ENCODE results near the gene PHACTR3. TPM values are rescaled to one million over a fixed set of nuclear protein-coding genes. Genes with fewer than 3 reads are reported as not detected.

Gene PHACTR3
- total RNA-seq, 1 donor from 2014 or later = 0.14 TPM

- Mint-ChIP-seq H3K36me3 (ENCODE audit: low read depth, unreplicated experiment) (no peaks in the 10 kb centered on the region), H3K27ac (ENCODE audit: unreplicated experiment) (no peak overlapping the region), H3K4me3 (ENCODE audit: unreplicated experiment) (no peak overlapping the region), H3K9me3 (ENCODE audit: unreplicated experiment) (no peaks in the 10 kb centered on the region), H3K27me3 (ENCODE audit: low read depth, unreplicated experiment) (peaks cover 39% of the 10 kb centered on the region), H3K4me1 (ENCODE audit: low read depth, unreplicated experiment) (no peaks in the 10 kb centered on the region)
- H3K4me2 ChIP-seq (ENCODE audit: low read length) = no peak overlapping the region
- no peak for TF ChIP-seq CTCF (IDR thresholded peaks at IDR 0.05; ENCODE audit: insufficient read depth, low read depth, low read length)
- no peak for FAIRE-seq
- H3K9ac ChIP-seq (ENCODE audit: low read length) = no peak overlapping the region
- H3K79me2 ChIP-seq (ENCODE audit: insufficient read depth, low read length) = no peaks in the 10 kb centered on the region
- no peak overlapping the region for H3K27ac ChIP-seq (ENCODE audit: low read depth, low read length)
- DNase-seq (ENCODE audit: low read depth) = no peak
- no peak overlapping the region for H2AFZ ChIP-seq (ENCODE audit: low read depth, low read length)
- H3K9me3 ChIP-seq (ENCODE audit: insufficient read depth, low read depth, low read length) = no peaks in the 10 kb centered on the region
- no peaks in the 10 kb centered on the region for H3K27me3 ChIP-seq (ENCODE audit: insufficient read depth, low read length)
- H3K4me1 ChIP-seq (ENCODE audit: insufficient read depth, low read length) = no peaks in the 10 kb centered on the region
- no peaks in the 10 kb centered on the region for H4K20me1 ChIP-seq (ENCODE audit: insufficient read depth, low read length)
- no peaks in the 10 kb centered on the region for H3K36me3 ChIP-seq (ENCODE audit: insufficient read depth, low read length)
- no peak overlapping the region for H3K4me3 ChIP-seq (ENCODE audit: insufficient read depth, low read depth, low read length)
Observed at GRCh38 chr20:59740621-59741020, 136.3 kb downstream of the PHACTR3 start.

- Histone ChIP-seq H3K9me3 (ENCODE audit: insufficient read depth, low read depth, low read length) (no peaks in the 10 kb centered on the region), H4K20me1 (ENCODE audit: insufficient read depth, low read length) (no peaks in the 10 kb centered on the region), H3K27ac (ENCODE audit: low read depth, low read length) (no peak overlapping the region), H3K9ac (ENCODE audit: low read length) (no peak overlapping the region), H3K27me3 (ENCODE audit: insufficient read depth, low read length) (no peaks in the 10 kb centered on the region), H3K36me3 (ENCODE audit: insufficient read depth, low read length) (no peaks in the 10 kb centered on the region), H2AFZ (ENCODE audit: low read depth, low read length) (no peak overlapping the region), H3K4me2 (ENCODE audit: low read length) (no peak overlapping the region), H3K4me1 (ENCODE audit: insufficient read depth, low read length) (no peaks in the 10 kb centered on the region), H3K4me3 (ENCODE audit: insufficient read depth, low read depth, low read length) (no peak overlapping the region), H3K79me2 (ENCODE audit: insufficient read depth, low read length) (no peaks in the 10 kb centered on the region)
- H3K9me3 Mint-ChIP-seq (ENCODE audit: unreplicated experiment) = no peaks in the 10 kb centered on the region
- DNase-seq (ENCODE audit: low read depth) = no peak
- no peaks in the 10 kb centered on the region for H3K36me3 Mint-ChIP-seq (ENCODE audit: low read depth, unreplicated experiment)
- no peak overlapping the region for H3K4me3 Mint-ChIP-seq (ENCODE audit: unreplicated experiment)
- peaks cover 40% of the 10 kb centered on the region for H3K27me3 Mint-ChIP-seq (ENCODE audit: low read depth, unreplicated experiment)
- no peak for FAIRE-seq
- no peaks in the 10 kb centered on the region for H3K4me1 Mint-ChIP-seq (ENCODE audit: low read depth, unreplicated experiment)
- no peak for TF ChIP-seq EZH2 (IDR thresholded peaks at IDR 0.05; ENCODE audit: insufficient read depth, low read length)
- TF ChIP-seq CTCF (IDR thresholded peaks at IDR 0.05; ENCODE audit: insufficient read depth, low read depth, low read length) = no peak
- H3K27ac Mint-ChIP-seq (ENCODE audit: unreplicated experiment) = no peak overlapping the region
Observed at GRCh38 chr20:59741073-59741472, 136.7 kb downstream of the PHACTR3 start.

GRCh38 chr20:59742351-59743095 lies 138.2 kb downstream of the PHACTR3 start:
- TF ChIP-seq CTCF (IDR thresholded peaks at IDR 0.05; ENCODE audit: insufficient read depth, low read depth, low read length) (no peak), EZH2 (IDR thresholded peaks at IDR 0.05; ENCODE audit: insufficient read depth, low read length) (no peak)
- Mint-ChIP-seq H3K9me3 (ENCODE audit: unreplicated experiment) (no peaks in the 10 kb centered on the region), H3K4me1 (ENCODE audit: low read depth, unreplicated experiment) (no peaks in the 10 kb centered on the region), H3K36me3 (ENCODE audit: low read depth, unreplicated experiment) (no peaks in the 10 kb centered on the region), H3K4me3 (ENCODE audit: unreplicated experiment) (no peak overlapping the region), H3K27me3 (ENCODE audit: low read depth, unreplicated experiment) (peaks cover 42% of the 10 kb centered on the region), H3K27ac (ENCODE audit: unreplicated experiment) (no peak overlapping the region)
- DNase-seq (ENCODE audit: low read depth) = no peak
- H2AFZ ChIP-seq (ENCODE audit: low read depth, low read length) = no peak overlapping the region
- no peak overlapping the region for H3K27ac ChIP-seq (ENCODE audit: low read depth, low read length)
- no peak overlapping the region for H3K4me3 ChIP-seq (ENCODE audit: insufficient read depth, low read depth, low read length)
- no peaks in the 10 kb centered on the region for H3K4me1 ChIP-seq (ENCODE audit: insufficient read depth, low read length)
- no peaks in the 10 kb centered on the region for H3K27me3 ChIP-seq (ENCODE audit: insufficient read depth, low read length)
- H3K9ac ChIP-seq (ENCODE audit: low read length) = no peak overlapping the region
- H3K9me3 ChIP-seq (ENCODE audit: insufficient read depth, low read depth, low read length) = no peaks in the 10 kb centered on the region
- FAIRE-seq = no peak
- H3K36me3 ChIP-seq (ENCODE audit: insufficient read depth, low read length) = no peaks in the 10 kb centered on the region
- no peak overlapping the region for H3K4me2 ChIP-seq (ENCODE audit: low read length)
- no peaks in the 10 kb centered on the region for H4K20me1 ChIP-seq (ENCODE audit: insufficient read depth, low read length)
- no peaks in the 10 kb centered on the region for H3K79me2 ChIP-seq (ENCODE audit: insufficient read depth, low read length)

Measured in astrocyte (in vitro differentiated cells and primary cell).